ENCODE results near the gene SLC35E1. TPM values are rescaled to one million over a fixed set of nuclear protein-coding genes. Genes with fewer than 3 reads are reported as not detected.

SLC35E1 gene
- polyA plus RNA-seq, 1 donor (not counting 4 experiments of a cell fraction or from before 2014, with no cell fraction given): 30.3 TPM

Small RNAs within 50 kb of the gene (small RNA-seq; reads per million reads assigned to genes)
- gene RN7SL146P (ENCODE audit: insufficient read length in 3 of 3, low read depth in 3 of 3, low replicate concordance in 1 of 3): 0 reads per million in 3 experiments

Other genes with a start within 250 kb of the SLC35E1 start
- 0.09 TPM in 1 of 3 replicates, not detected in the others for gene KLF2, start 247.6 kb downstream of the SLC35E1 start, polyA plus RNA-seq
- 10.5 to 16.1 TPM (median 12.5 TPM) in 3 replicates for gene EPS15L1, start 100.4 kb downstream of the SLC35E1 start, polyA plus RNA-seq
- 0.04 to 0.05 TPM in 2 of 3 replicates, not detected in the other for gene CALR3, start 76.2 kb downstream of the SLC35E1 start, polyA plus RNA-seq
- gene C19orf44, start 76.0 kb downstream of the SLC35E1 start, polyA plus RNA-seq: 1.7 to 3.2 TPM (median 2.7 TPM) in 3 replicates
- gene CHERP, start 30.0 kb downstream of the SLC35E1 start, polyA plus RNA-seq: 3.3 to 9.1 TPM (median 3.6 TPM) in 3 replicates
- gene MED26, start 55.8 kb upstream of the SLC35E1 start, polyA plus RNA-seq: 4.7 to 5.9 TPM (median 4.9 TPM) in 3 replicates
- 69.2 to 79.1 TPM (median 76.8 TPM) in 3 replicates for gene SMIM7, start 87.7 kb upstream of the SLC35E1 start, polyA plus RNA-seq
- 2.5 to 4.6 TPM (median 3.3 TPM) in 3 replicates for gene TMEM38A, start 88.7 kb upstream of the SLC35E1 start, polyA plus RNA-seq
- 0.45 to 0.89 TPM (median 0.55 TPM) in 3 replicates for gene NWD1, start 147.4 kb upstream of the SLC35E1 start, polyA plus RNA-seq

Measured in keratinocyte (primary cell).